ENCODE measurements around the gene OR4X1.

DNA sequence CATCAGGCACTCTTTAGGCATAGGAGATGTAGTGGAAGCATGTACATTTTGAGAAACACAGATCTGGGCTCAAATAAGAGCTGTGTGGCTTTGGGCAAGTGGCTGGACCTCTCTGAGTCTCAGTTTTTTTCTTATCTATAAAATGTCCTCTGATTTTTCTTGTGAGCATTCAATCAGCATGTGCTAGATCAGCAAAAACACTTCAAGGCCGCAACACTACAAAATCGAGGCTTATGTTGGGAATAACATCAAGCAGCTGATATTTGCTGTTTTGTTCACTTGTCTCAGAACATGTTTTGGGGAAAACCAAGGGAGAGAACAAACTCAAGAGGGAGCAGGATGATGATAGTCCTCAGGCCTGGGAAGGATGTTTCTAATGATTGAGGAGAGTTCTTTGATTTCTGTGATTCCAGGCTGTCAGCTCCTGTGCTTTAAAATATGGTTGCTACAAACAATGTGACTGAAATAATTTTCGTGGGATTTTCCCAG, at the start of gene OR4X1:
- TF ChIP-seq, protein P1, sequence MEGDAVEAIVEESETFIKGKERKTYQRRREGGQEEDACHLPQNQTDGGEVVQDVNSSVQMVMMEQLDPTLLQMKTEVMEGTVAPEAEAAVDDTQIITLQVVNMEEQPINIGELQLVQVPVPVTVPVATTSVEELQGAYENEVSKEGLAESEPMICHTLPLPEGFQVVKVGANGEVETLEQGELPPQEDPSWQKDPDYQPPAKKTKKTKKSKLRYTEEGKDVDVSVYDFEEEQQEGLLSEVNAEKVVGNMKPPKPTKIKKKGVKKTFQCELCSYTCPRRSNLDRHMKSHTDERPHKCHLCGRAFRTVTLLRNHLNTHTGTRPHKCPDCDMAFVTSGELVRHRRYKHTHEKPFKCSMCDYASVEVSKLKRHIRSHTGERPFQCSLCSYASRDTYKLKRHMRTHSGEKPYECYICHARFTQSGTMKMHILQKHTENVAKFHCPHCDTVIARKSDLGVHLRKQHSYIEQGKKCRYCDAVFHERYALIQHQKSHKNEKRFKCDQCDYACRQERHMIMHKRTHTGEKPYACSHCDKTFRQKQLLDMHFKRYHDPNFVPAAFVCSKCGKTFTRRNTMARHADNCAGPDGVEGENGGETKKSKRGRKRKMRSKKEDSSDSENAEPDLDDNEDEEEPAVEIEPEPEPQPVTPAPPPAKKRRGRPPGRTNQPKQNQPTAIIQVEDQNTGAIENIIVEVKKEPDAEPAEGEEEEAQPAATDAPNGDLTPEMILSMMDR (IDR thresholded peaks at IDR 0.05): no peak
- no peak for TF ChIP-seq EP300 (IDR thresholded peaks at IDR 0.05)
- no peak for TF ChIP-seq POLR2A (IDR thresholded peaks at IDR 0.05)

Measured in ovary (tissue), 3 donors.